GM21515 (cell line): ENCODE results near the gene ULK4.
"Not testable (repeated sequence)": the region's sequence is repeated elsewhere in the genome, so short reads cannot be mapped to it uniquely, and the experiment has no call there.

Source experiments
- ATAC-seq: cut with Tn5 transposase; IDR thresholded peaks from one replicate; pipeline ENCODE4 v1.9.1; 2021; ENCODE audit not compliant: unreplicated experiment

ULK4 gene

DNA sequence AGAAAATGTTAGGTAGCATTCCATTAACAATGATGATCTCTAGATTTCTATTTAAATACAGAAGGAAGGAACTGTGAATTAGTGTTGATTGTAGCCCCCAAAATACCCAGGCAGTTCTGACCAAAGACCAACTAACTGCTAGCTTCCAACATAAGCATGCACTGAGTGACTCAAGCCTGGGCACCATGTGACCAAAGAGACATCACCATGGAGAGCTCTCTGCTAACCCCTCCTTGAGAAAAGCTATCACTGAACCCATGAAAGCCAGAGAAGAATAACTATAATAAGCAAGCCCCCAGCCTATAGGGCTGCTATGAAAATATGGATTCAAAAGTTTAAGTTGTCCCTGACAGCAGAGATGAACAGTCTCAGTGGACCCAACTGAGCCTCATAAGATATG lies 310.2 kb downstream of the ULK4 start:
- ATAC-seq, result no peak

DNA sequence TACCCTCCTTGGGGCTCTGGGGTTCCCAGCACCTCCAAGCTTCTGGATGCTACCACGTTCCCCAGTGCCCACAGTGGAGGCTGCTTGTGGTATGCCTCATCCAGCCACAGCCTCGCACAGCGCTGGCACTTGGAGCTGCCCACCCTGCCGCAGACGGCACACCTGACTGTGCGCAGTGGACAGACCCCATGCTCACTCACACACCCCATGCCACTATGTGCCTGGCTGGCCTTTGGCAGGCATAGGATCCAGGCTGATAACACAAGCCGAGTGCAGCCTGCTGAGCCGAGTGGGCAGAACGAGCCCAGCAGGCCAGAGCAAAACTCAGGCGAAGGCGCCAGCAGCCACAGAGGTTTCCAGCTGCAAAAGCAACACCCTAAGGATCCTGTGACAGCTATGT lies 311.5 kb downstream of the ULK4 start:
- no peak for ATAC-seq

DNA sequence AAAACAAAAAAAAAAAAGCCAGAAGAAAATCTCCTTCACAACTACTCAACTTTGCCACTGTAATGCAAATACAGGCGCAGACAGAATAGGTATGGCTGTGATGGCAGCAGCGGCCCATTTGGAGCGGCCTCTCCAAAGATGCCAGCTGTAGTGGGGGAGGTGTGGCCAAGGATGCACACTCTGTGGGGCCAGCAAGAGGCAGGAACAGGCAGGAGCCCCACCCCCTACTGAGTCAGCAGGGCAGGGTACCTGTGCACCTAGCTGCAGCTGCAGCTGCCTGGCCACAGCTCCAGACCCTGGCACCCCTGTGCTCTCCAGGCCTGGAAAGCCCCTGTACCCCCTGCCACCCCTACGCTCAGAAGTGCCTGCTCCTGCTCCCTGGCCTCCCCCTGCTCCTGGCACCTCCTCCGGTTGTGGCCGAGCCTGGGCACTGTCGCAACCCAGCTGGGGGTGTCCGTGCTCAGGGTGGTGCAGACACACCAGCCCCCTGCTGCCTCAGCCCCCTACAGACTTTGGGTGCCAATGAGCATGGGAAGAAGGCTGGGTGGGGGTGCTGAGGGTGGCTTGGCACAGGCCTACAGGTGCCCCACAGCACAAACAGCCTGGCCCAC lies 312.7 kb downstream of the ULK4 start:
- no peak for ATAC-seq

DNA sequence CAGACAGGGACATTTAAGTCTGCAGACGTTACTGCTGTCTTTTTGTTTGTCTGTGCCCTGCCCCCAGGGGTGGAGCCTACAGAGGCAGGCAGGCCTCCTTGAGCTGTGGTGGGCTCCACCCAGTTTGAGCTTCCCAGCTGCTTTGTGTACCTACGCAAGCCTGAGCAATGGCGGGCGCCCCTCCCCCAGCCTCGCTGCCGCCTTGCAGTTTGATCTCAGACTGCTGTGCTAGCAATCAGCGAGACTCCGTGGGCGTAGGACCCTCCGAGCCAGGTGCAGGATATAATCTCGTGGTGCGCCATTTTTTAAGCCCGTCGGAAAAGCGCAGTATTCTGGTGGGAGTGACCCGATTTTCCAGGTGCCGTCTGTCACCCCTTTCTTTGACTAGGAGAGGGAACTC lies 314.2 kb downstream of the ULK4 start:
- ATAC-seq, result not testable (repeated sequence)

DNA sequence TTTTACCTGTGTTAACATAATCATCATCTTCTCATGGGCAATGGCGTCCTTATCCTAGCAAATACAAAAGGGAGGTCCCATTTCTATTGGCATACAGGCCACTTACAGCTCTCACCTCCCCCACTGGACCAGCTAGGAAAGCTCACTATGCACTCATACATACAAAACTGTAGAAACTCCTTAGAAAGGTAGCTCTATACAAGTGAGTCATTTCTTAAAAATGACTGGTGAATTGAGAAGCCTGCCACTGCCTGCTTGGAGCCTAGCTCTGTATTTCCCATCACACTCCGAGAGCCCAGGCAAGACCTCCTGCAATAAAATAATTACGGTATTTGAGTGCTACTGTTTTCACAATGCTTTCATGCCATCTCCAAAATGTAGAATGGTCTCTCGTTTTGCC lies 321.8 kb downstream of the ULK4 start:
- no peak for ATAC-seq

DNA sequence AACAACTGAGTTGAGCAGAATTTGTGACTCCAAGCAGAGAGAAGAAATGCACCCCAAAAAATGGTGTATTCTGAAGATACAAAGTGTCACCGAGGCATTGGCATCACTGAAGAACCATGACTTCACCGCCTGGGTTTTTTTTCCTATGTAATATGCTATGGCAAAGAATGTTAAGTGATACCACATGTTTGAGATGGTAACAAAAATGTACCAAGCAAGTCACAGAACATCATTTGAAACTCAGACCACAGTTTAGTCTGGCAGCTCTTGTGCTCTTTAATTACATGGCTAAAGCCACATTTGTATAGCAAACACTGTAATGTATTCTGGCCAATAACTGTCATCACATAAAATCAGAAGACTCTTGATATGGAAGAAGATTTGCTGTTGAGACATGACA lies 323.5 kb downstream of the ULK4 start:
- ATAC-seq, result no peak

DNA sequence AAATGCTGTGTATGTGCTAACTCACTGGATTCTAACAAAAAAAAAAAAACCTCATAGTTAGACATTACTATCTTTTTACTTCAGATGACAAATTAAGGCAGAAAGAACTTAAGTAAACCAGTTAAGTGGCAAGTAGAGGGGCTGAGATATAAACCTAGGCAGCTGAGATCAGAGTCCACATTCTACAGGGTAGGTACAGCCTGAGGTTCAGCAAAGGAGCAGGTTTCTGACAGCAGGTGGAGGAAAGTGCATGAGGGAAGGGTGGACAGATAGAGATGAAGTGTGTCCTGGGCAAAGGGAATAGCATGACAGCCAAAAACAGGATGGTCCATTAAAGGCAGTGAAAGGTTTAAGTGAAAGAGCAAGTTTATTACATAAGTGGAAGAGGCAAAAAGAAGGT lies 329.2 kb downstream of the ULK4 start:
- no peak for ATAC-seq

DNA sequence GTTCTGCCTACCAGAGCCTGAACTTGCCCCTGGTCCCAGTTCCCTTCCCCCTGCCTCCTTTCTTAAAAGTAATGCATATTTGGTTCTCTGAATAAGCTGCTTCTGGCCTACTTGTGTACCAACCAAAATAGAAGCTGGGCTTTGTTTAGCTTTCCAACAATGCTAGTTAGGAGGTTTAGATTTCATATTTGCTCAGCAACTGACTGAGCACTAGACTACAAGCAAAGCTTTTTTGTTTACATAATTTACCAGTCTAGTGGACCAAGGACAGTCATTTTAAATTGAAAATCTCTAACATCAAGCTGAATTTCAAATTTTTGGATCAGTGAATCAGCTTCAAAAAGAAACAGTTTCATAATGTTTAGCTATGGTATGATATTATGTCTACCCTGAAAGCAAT lies 331.2 kb downstream of the ULK4 start:
- no peak for ATAC-seq

DNA sequence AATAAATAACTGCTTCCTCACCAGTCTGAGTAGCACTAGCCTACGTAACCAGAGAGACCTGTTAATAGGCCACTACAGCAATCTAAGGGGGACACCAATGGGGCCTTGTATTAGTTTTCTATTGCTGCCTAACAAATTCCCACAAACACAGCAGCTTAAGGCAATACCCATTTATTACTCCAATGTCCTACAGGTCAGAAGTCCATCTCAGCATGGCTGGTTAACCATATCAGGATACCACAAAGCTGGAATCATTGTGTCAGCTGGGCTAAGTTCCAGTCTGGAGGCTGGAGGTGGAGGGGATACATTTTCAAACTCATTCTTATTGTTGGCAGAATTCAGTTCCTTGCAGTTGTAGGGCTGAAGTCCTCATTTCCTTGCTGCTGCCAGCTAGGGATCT lies 331.9 kb downstream of the ULK4 start:
- no peak for ATAC-seq

DNA sequence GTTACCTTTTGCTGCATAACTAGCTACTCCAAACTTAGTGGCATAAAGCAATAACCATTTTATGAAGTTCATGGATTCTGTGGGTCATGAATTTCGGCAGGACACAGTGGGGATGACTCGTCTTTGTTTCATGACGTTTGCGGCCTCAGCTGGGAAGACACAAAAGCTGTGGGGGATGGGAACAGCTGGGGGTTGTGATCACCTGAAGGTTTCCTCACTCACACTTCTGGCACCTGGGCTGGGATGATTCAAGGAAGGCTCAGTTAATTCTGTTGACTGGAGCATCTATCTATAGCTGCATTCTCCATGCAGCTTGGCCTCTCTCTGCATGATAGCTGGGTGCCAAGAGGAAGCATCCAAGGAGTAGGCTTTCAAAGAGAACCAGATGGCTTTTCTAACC lies 332.8 kb downstream of the ULK4 start:
- ATAC-seq, result no peak

DNA sequence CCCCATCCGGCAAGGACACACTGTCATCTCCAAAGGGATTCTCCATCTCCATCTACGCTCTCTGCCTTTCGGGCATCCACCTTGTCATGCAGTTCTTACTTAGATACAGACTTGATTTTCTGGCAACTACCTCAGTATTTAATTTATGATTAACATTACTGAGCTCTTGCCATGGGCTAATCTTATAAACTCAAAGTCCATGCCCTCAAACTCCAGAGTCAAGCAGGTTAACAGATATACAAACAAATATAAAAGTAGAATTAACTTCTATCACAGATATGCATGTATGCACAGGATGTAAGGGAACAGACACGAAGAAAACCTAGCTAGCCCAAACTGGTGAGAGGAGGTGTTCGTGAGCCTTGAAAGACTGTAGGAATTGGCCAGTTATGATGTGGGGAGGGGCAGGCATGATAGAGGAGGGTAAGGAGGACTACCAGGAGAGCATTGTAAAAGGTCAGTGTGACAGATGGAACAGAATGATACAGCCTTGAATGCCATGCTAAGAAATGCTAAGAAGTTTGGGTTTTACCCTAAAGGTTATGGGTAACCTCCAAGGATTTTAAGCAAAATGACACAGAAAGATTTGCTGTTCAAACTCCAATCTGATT lies 334.3 kb downstream of the ULK4 start:
- no peak for ATAC-seq

DNA sequence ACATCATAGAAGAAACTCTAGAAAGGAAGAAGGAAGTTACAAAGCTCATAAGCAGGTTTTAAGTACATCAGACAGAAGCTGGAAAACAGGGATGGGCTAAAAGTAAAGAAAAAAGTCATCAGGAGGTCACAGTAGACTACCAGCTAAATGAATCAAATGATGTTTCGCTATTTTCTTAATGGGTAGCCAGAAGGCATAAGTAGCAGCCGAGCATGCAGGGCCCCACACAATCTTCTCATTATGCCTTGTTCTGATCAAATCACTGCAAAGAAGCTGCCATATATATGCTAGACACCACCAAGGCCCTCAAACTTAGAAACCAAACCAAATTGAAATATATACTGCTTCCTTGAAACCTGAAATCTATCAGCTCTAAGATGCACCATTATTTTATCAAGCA lies 349.1 kb downstream of the ULK4 start:
- no peak for ATAC-seq

DNA sequence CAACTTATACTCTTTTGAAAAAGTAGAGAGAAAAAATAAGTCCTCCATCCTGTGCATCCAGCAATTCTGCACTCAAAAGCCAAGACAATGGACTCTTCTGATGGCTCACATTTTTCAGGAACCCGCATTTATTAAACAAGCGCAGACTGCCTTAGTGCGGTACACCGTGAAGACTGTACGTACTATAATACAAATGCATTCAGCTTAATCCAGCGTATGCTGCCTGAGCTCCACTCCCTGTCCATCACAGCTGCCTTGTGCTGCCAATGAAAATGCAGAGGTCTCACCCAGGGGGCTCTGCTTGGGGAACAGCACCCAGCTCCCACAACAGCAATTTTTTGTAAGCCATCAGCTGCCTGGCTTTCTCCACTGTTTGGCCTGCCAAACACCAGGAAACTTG lies 350.9 kb downstream of the ULK4 start:
- ATAC-seq, result no peak

DNA sequence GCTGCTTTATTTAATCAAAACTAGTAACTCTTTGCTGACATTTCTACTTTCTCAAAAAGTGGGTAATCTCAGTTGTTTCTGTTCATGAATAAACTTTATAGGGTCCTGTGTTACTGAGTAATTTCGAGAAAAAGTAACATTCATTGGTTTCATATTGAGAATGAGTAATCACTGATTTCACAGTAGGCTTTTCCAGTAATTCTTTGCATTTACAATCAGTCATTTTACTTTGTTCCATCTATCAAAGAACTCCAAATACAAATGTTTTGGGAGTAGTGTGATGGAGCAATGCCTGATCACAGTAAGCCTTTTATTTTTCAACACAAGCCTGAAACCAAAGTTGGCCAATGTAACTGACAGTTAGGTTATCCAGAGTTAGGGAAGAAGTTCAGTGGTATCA lies 353.6 kb downstream of the ULK4 start:
- no peak for ATAC-seq

DNA sequence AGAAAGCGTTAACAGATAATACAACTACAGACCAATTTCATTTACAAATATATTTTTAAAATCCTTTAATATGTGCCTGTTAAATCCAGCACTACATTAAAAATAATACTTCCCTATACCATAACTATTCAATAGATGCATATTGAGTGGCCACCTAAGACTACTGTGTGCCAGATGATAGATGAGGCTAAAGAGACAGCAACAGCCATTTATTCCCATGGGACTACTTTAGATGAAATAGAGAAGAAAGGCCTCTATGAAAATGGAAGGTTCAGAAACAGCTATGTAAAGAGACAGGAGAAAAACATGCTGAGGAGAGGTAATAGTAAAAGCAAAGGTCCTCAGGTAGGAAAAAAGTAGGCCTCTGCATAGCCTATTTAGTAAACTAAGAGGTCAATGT lies 358.1 kb downstream of the ULK4 start:
- ATAC-seq, result no peak

DNA sequence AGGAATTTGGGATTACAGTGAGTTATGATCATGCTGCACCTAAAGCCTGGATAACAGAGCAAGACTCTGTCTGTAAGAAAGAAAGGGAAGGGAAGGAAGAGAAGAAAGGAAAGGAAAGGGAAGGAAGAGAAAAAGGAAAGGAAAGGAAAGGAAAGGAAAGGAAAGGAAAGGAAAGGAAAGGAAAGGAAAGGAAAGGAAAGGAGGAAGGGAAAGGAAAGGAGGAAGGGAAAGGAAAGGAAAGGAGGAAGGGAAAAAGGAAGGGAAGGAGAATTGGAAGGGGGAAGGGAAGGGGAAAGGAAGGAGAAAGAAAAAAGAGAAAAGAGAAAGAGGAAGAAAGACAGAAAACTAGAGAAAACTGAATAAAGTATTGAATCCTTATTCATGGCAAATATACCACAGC lies 359.8 kb downstream of the ULK4 start:
- ATAC-seq, result no peak

DNA sequence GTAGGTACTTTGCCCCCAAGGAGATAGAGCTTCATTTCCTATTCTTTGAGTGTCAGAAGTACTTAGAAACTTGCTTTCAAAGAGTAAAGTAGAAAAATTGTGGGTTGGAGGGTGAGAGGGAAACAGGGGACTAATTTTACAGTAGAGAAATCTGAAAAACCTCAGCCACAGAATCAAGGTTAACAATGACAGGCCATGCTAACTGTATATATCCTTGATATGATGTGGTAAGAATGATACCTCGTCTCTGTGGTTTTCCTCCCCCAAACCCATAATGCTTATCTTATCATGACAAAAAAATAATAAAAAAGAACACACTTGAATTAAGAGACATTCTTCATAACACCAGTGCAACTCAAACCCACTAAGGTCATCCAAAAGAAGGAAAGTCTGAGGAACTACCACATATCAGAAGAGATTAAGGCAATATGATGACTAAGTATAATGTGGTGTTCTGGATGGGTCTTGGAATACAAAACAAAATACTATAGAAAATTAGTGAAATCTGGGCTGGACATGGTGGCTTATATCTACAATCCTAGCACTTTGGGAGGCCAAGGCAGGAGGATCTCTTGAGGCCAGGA lies 360.4 kb downstream of the ULK4 start:
- ATAC-seq, result no peak

DNA sequence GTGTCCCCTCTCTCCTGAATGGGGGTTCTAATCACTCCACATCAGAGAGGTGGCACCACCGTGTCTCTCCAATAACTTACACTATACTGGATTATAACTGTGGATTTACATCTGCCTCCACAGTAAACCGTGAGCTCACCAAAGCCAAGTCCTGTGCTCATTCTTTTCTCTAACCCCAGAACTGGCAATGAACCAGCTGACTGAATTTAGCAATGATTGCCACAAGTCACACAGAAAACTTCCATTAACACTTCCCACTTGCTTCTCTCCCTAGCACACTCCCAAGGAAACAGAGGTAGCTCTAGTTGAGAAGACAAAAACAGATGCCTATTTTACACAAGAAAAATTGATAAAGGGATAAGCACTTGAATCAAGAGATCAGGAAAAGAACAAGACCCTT lies 361.3 kb downstream of the ULK4 start:
- no peak for ATAC-seq

DNA sequence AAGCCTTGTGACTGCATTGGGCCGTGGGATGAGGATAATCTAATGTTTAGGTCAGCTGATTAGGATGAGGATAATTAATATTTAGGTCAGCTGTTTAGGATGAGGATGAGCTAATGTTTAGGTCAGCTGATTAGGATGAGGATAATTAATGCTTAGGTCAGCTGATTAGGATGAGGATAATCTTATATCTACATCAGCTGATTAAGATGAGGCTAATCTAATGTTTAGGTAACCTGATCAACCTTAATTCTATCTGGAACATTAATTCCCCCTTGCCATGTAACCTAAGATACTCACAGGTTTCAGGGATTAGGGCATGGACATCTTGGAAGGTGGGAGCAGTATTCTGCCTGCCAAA lies 362.8 kb downstream of the ULK4 start:
- ATAC-seq, result no peak

DNA sequence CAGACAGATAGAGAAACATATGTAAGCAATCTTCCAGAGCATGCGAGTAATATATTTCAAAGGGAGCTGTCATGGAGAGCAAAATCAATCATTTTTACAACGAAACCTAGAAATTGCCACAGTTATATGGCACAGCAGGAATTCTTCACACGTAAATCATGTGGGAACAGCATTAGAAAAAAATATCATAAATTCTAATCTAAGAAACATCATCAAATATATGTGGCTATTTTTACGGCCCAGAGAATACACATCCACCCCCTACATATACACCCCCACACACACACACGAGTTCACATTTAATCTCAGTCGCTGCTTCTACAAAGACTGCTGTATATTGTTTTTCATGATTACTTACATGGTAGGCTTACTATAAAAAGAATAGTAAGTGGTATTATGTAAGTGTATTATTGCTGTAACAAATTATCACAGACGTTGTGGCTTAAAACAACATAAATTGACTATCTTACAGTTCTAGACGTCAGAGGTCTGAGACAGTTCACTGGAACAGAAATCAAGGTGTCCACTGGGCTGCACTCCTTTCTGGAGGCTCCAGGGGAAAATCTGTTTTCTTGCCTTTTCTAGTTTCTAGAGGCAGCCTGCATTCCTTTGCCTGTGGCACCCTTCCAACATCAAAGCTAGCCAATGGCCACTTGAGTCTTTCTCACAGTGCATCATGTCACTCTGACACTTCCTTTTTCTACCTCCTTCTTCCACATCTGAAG lies 363.3 kb downstream of the ULK4 start:
- no peak for ATAC-seq

DNA sequence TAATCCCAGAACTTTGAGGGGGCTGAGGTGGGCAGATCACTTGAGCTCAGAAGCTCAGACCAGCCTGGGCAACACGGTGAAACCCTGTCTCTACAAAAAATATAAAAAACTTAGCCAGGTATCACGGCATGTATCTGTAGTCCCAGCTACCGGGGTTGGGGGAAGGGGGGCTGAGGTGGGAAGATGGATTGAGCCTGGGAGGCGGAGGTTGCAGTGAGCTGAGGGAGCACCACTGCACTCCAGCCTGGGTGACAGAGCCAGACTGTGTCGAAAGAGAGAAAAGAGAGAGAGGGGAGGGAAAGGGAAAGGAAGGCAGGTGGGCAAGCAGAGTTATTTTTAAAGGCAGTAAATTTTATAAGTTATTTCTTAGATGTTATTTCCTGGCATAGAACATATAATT lies 368.1 kb downstream of the ULK4 start:
- no peak for ATAC-seq

DNA sequence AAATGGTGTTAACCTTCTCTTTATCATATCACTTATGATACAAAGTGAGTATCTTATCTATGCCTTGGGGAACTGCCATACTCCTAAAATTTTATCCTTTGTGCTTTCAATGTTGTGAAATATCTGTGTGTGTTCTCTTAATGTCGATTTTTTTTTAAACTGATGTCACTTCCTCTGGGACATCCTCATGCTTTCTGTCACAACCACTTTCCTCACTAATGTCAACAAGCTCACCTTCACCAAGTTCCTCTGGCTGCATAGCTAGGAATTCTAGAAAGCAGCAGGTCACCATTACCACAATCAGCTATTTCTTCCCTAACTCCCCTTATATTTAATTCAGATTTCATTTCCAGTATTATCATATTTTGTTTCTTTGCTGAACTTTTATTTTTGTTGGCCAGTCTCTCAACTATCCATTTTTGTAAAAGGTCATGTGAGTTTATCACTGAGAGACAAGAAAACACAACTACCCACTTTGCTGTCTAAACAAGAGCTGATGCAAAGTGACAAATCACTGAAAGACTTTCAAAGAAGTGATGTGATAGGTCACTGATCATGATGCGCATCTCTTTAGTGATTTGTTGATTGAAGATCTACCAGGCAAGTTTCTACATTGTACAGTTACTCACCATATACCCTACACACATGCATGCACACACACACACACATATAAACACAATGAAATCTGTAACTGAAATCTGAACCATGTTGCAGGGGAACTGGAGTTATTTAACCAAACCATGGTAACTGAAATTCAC lies 369.0 kb downstream of the ULK4 start:
- ATAC-seq, result no peak
